Esophagus muscularis mucosa (tissue), 4 donors: ENCODE data around the gene DPM1. TPM values are rescaled to one million over a fixed set of nuclear protein-coding genes. Genes with fewer than 3 reads are reported as not detected.

Source experiments
- DNase-seq: peaks from one replicate; pipeline ENCODE4 v3.0.0-alpha.2; 2017; ENCODE audit errors: extremely low spot score
- H3K27ac ChIP-seq, 4 donors: fragments of 200-600 bp; sonication (generic); replicated peaks in 1 of 4; 1 replicate in 3 of 4; 2 replicates in 1 of 4; pipeline ENCODE4 v1.5.1; 2016 to 2019; ENCODE audit warnings: mild to moderate bottlenecking in 1 of 4
- H3K27me3 ChIP-seq, 4 donors: fragments of 200-600 bp; sonication (generic); one replicate each; pipeline versions ENCODE4 v1.5.1 to v1.6.0; 2016 to 2019
- H3K36me3 ChIP-seq, 4 donors: fragments of 200-600 bp; sonication (generic); one replicate each; pipeline ENCODE4 v1.5.1; 2016 to 2019
- H3K4me1 ChIP-seq, 4 donors: fragments of 200-600 bp; sonication (generic); one replicate each; pipeline ENCODE4 v1.5.1; 2016 to 2019
- H3K4me3 ChIP-seq, 4 donors: fragments of 200-600 bp; sonication (generic); 1 replicate in 2 of 4; 2 replicates in 2 of 4; pipeline ENCODE4 v1.5.1; 2016 to 2019; ENCODE audit warnings: mild to moderate bottlenecking in 4 of 4, moderate library complexity in 1 of 4
- H3K9me3 ChIP-seq, 4 donors: fragments of 200-600 bp; sonication (generic); 1 replicate in 3 of 4; 2 replicates in 1 of 4; pipeline ENCODE4 v1.5.1; 2016 to 2019
- CTCF ChIP-seq, 3 experiments: fragments of 200-600 bp in 2 of 3; fragments of 450-650 bp in 1 of 3; sonication (generic) in 2 of 3; IDR thresholded peaks; one replicate each; pipeline ENCODE4 v1.5.1; 2017 to 2019; ENCODE audit warnings: antibody characterized with exemption in 3 of 3, mild to moderate bottlenecking in 2 of 3, moderate library complexity in 1 of 3
- EP300 ChIP-seq: sonication (generic); formaldehyde crosslinking; IDR thresholded peaks from one replicate; pipeline ENCODE4 v1.6.1; 2017; ENCODE audit warnings: antibody characterized with exemption
- POLR2A ChIP-seq: fragments of 450-650 bp; IDR thresholded peaks from one replicate; pipeline ENCODE4 v1.6.1; 2017; ENCODE audit warnings: antibody characterized with exemption, moderate library complexity, mild to moderate bottlenecking, low read depth
- POLR2AphosphoS5 ChIP-seq, 2 donors: sonication (generic); formaldehyde crosslinking; IDR thresholded peaks; one replicate each; pipeline ENCODE4 v1.6.1; 2017; ENCODE audit warnings: antibody characterized with exemption in 2 of 2
- WGBS: methylation state at CpG from one replicate; pipeline ENCODE4 v1.1.5; 2018; 5-methylcytosine and 5-hydroxymethylcytosine counted together
- intact Hi-C: fragments of 100-400 bp; cut with DNase I; formaldehyde crosslinking; loops from one replicate; pipeline ENCODE4 v1.15.1; 2023
- total RNA-seq, 4 donors: library from RNA; depleted of rRNA; stranded (reverse); fragments of >200 nt; gene quantifications; one replicate each; pipeline versions ENCODE4 v1.1.0 to v1.2.1, GENCODE V29; 2016

Gene DPM1
- total RNA-seq, 4 donors from 2014 or later: 33.6 to 56.3 (median 41.7) TPM

GRCh38 chr20:50996901-50997865, 38.9 kb upstream of the DPM1 start:
- Histone ChIP-seq H3K36me3 (no peaks in the 10 kb centered on the region), H3K4me3 (no peak overlapping the region), H3K27ac (no peak overlapping the region), H3K27me3 (peaks cover 0 to 41% (median 0%) of the 10 kb centered on the region in 4 donors), H3K9me3 (no peaks in the 10 kb centered on the region), H3K4me1 (no peaks in the 10 kb centered on the region)
- DNase-seq: no peak
- intact Hi-C loops: no loop called here
- TF ChIP-seq POLR2AphosphoS5 (IDR thresholded peaks at IDR 0.05) (no peak), CTCF (IDR thresholded peaks at IDR 0.05) (no peak), EP300 (no peak)
- 49% methylated on average over 10 of the region's 10 CpGs for WGBS

- no peak for DNase-seq
- 77% methylated on average over 5 of the region's 5 CpGs for WGBS
- no peak overlapping the region for H3K4me3 ChIP-seq
- no peaks in the 10 kb centered on the region for H3K9me3 ChIP-seq
- no peak overlapping the region for H3K27ac ChIP-seq
- intact Hi-C loops: no loop called here
- H3K4me1 ChIP-seq: no peaks in the 10 kb centered on the region
- peaks cover 0 to 53% (median 0%) of the 10 kb centered on the region in 4 donors for H3K27me3 ChIP-seq
- H3K36me3 ChIP-seq: no peaks in the 10 kb centered on the region
- no peak for TF ChIP-seq EP300
- TF ChIP-seq CTCF (IDR thresholded peaks at IDR 0.05): no peak
- no peak for TF ChIP-seq POLR2AphosphoS5 (IDR thresholded peaks at IDR 0.05)
- TF ChIP-seq POLR2A: no peak
Observed at GRCh38 chr20:50995506-50995905, 37.2 kb upstream of the DPM1 start.

- H3K4me1 ChIP-seq: no peaks in the 10 kb centered on the region
- no peak overlapping the region for H3K4me3 ChIP-seq
- H3K36me3 ChIP-seq: no peaks in the 10 kb centered on the region
- DNase-seq: no peak
- no peaks in the 10 kb centered on the region for H3K9me3 ChIP-seq
- peaks cover 0 to 46% (median 0%) of the 10 kb centered on the region in 4 donors for H3K27me3 ChIP-seq
- no peak for TF ChIP-seq CTCF (IDR thresholded peaks at IDR 0.05)
- no peak for TF ChIP-seq EP300
- TF ChIP-seq POLR2A: no peak
- no peak for TF ChIP-seq POLR2AphosphoS5 (IDR thresholded peaks at IDR 0.05)
- intact Hi-C loops: no loop called here
- 84% methylated on average over 8 of the region's 9 CpGs for WGBS
- no peak overlapping the region for H3K27ac ChIP-seq
Observed at GRCh38 chr20:50993876-50994275, 35.5 kb upstream of the DPM1 start.

DNA sequence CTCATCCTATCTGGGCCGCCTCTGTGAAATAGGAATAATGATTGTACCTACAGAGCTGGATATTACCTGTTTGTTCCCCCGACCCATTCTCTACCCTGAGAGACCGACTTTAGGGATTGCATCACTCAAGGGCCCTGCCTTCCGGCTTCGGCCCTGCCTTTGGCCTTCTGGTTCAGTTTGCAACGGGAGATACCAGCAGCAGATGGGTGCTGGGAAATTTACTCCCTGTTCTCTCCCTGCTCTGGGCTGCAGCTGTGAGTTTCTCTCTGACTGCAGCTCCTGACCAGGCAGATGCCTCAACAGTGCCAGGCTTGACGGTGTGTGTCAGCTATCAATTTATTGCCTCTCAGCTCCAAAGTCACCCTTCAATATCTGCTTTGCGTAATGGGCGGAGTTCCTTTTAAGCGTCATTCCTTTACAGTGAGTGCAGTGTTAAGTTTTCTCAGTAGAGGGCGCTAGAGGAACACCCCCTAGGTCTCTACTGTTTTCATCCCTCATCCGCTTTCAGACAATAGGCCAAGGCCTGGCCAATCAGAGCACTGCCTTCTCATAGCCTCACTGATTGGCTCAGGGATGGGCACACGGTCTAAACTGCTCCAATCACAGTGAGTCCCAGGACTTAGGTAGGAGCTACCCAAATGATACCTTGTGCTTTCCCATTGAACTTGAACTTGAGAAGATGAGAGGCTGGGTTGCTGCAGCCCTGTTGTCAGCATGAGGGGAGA, 34.6 kb upstream of the DPM1 start:
- TF ChIP-seq POLR2AphosphoS5 (IDR thresholded peaks at IDR 0.05) (no peak), CTCF (IDR thresholded peaks at IDR 0.05) (peak; percentile 21 to 47 (median 32)), POLR2A (no peak), EP300 (no peak)
- Histone ChIP-seq H3K4me1 (peaks cover 0 to under 1% (median under 1%) of the 10 kb centered on the region in 4 donors), H3K36me3 (no peaks in the 10 kb centered on the region), H3K4me3 (no peak overlapping the region), H3K27me3 (peaks cover 0 to 37% (median 0%) of the 10 kb centered on the region in 4 donors), H3K9me3 (no peaks in the 10 kb centered on the region), H3K27ac (no peak overlapping the region)
- intact Hi-C loops: no loop called here
- no peak for DNase-seq
- 47% methylated on average over 13 of the region's 13 CpGs for WGBS
